ENCODE data around the gene TMCO4. TPM values are rescaled to one million over a fixed set of nuclear protein-coding genes. Genes with fewer than 3 reads are reported as not detected.

TMCO4 gene
- total RNA-seq, 1 experiment from 2014 or later: 19.7 TPM

DNA sequence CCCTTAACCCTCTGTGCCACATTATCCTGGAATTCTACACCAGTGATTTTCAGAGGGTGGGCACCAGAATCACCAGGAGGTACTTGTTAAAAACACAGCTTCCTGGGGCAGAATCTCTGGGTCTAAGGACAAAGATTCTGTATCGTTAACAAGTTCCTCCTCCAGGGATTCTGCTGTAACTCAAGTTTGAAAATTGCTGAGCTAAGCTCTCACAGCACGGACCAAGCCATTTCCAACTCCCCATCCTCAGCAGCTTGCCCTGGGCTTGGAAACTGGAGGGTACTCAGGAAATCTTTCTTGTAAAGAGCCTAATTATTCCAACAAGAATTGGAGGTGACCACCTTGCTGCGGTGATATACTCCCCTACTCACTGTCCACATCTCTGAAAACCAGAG, 48.8 kb downstream of the TMCO4 start:
- no peak for ATAC-seq
- H3K79me2 ChIP-seq (ENCODE audit: low read length): no peaks in the 10 kb centered on the region
- no peaks in the 10 kb centered on the region for H3F3A ChIP-seq (ENCODE audit: low read length, unreplicated experiment)
- no peaks in the 10 kb centered on the region for H3K9me3 ChIP-seq (ENCODE audit: low read length)
- no peak for DNase-seq
- H2AFZ ChIP-seq (ENCODE audit: low read length): no peak overlapping the region
- H3K27ac ChIP-seq (ENCODE audit: low read length): peak overlapping the region; percentile 85
- no TSS peak for BruUV-seq (replicated peaks)
- no peaks in the 10 kb centered on the region for H3K9me2 ChIP-seq (replicated peaks; ENCODE audit: low read length)
- ChIA-PET CTCF (no interaction called here), POLR2A (ENCODE audit: unreplicated experiment) (interaction anchor here (0.6 kb wide), 1 partner anchor 122 kb away, joined by 3 read pairs; no protein-coding TSS in a partner anchor)
- peak overlapping the region; percentile 53 for H3K9ac ChIP-seq (ENCODE audit: low read length)
- intact Hi-C loops (cut with micrococcal nuclease): loop anchor here (2.0 to 5.0 kb wide), 2 partner anchors 14 to 34 kb away; no protein-coding TSS in a partner anchor
- H3K36me3 ChIP-seq (ENCODE audit: low read depth, low read length): no peaks in the 10 kb centered on the region
- H3K4me1 ChIP-seq (ENCODE audit: insufficient read depth, low read length): peaks cover 34% of the 10 kb centered on the region
- TF ChIP-seq, protein P1, sequence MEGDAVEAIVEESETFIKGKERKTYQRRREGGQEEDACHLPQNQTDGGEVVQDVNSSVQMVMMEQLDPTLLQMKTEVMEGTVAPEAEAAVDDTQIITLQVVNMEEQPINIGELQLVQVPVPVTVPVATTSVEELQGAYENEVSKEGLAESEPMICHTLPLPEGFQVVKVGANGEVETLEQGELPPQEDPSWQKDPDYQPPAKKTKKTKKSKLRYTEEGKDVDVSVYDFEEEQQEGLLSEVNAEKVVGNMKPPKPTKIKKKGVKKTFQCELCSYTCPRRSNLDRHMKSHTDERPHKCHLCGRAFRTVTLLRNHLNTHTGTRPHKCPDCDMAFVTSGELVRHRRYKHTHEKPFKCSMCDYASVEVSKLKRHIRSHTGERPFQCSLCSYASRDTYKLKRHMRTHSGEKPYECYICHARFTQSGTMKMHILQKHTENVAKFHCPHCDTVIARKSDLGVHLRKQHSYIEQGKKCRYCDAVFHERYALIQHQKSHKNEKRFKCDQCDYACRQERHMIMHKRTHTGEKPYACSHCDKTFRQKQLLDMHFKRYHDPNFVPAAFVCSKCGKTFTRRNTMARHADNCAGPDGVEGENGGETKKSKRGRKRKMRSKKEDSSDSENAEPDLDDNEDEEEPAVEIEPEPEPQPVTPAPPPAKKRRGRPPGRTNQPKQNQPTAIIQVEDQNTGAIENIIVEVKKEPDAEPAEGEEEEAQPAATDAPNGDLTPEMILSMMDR (conservative IDR thresholded peaks at IDR 0.05; ENCODE audit: low read depth, low read length): no peak
- no peak for TF ChIP-seq EZH2phosphoT487 (IDR thresholded peaks at IDR 0.05; ENCODE audit: borderline replicate concordance, low read length)
- no peak overlapping the region for H3K4me3 ChIP-seq (ENCODE audit: low read length)
- no peaks in the 10 kb centered on the region for H4K20me1 ChIP-seq (ENCODE audit: low read length)
- peak overlapping the region; percentile 46 for H3K4me2 ChIP-seq (ENCODE audit: low read length)
- no peaks in the 10 kb centered on the region for H3K27me3 ChIP-seq (ENCODE audit: low read length)

DNA sequence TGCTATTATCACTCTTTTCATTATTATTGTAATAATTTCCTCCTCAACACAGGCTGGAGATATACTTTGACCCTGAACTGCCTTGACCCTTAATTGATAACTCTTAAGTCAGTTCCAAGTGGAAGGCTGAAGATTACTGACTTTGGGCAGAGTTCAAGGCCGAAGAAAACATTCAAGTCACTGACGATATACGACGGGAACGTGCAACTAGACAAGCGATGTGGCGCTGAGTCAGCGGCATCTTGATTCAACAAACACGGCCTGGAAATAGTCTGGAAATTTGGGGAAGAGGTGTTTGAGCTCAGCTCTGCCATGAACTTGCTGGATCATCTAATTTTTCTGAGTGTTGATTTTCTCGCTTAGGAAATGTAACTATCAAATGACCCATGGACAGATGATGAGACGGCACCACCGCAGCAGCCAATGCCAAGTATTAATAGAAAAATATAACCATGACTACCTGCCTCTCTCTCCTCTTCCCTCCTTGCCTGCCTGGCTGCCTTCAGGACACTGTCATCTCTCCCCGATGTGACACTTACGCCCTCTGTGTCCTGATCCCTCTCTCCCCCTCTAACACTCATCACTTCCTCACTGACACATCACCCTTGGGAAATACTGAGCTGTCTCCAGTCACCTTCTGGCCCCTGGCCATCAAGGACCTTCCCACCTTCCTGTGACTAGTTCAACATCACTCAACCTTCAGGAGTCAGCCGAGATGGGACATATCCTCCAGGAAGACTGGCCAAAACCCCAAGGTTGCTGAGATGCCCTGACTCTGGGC, 49.4 kb downstream of the TMCO4 start:
- no peaks in the 10 kb centered on the region for H3K9me2 ChIP-seq (replicated peaks; ENCODE audit: low read length)
- POLR2A ChIA-PET (ENCODE audit: unreplicated experiment): interaction anchor here (0.6 kb wide), 1 partner anchor 122 kb away, joined by 3 read pairs; no protein-coding TSS in a partner anchor
- intact Hi-C loops (cut with micrococcal nuclease): loop anchor here (2.0 to 5.0 kb wide), 2 partner anchors 13 to 33 kb away; no protein-coding TSS in a partner anchor
- BruUV-seq (replicated peaks): TSS peak; percentile 53
- peak overlapping the region; percentile 10; the same call in 1 of the 2 replicates for H2AFZ ChIP-seq (ENCODE audit: low read length)
- ATAC-seq (peak; percentile 83), DNase-seq (peak; percentile 91)
- H3K9ac ChIP-seq (ENCODE audit: low read length): peak overlapping the region; percentile 53
- CTCF ChIA-PET: no interaction called here
- TF ChIP-seq, protein P1 (conservative IDR thresholded peaks at IDR 0.05; ENCODE audit: low read depth, low read length): no peak
- no peak for TF ChIP-seq EZH2 (IDR thresholded peaks at IDR 0.05; ENCODE audit: low read length, unreplicated experiment)
- no peak for TF ChIP-seq EZH2phosphoT487 (IDR thresholded peaks at IDR 0.05; ENCODE audit: borderline replicate concordance, low read length)
- peaks cover 34% of the 10 kb centered on the region for H3K4me1 ChIP-seq (ENCODE audit: insufficient read depth, low read length)
- no peaks in the 10 kb centered on the region for H3K36me3 ChIP-seq (ENCODE audit: low read depth, low read length)
- H3K79me2 ChIP-seq (ENCODE audit: low read length): no peaks in the 10 kb centered on the region
- no peaks in the 10 kb centered on the region for H3F3A ChIP-seq (ENCODE audit: low read length, unreplicated experiment)
- no peaks in the 10 kb centered on the region for H4K20me1 ChIP-seq (ENCODE audit: low read length)
- no peaks in the 10 kb centered on the region for H3K9me3 ChIP-seq (ENCODE audit: low read length)
- H3K27ac ChIP-seq (ENCODE audit: low read length): peak overlapping the region; percentile 85
- no peaks in the 10 kb centered on the region for H3K27me3 ChIP-seq (ENCODE audit: low read length)
- peak overlapping the region; percentile 46 for H3K4me2 ChIP-seq (ENCODE audit: low read length)
- no peak overlapping the region for H3K4me3 ChIP-seq (ENCODE audit: low read length)

DNA sequence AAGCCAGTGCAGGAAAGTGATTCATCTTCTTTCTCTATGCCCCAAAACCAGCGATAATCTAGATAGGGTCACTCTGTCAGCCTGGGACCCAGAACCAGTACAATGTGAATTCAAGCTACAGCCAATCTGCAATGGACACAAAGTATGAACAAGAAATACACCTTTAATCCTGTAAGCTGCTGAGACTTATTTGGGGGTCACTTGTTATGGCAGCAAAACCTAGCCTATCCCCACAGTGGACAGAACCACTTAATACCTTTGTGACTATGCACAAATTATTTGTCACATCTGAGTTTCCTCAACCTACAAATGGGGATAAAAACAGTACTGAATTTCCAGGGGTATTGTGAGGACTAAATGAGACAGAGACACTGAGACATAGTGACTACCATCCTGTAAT, 50.0 kb downstream of the TMCO4 start:
- intact Hi-C loops (cut with micrococcal nuclease): loop anchor here (2.0 to 5.0 kb wide), 2 partner anchors 13 to 32 kb away; no protein-coding TSS in a partner anchor
- Histone ChIP-seq H3K4me2 (ENCODE audit: low read length) (peak overlapping the region; percentile 46), H3K9me2 (replicated peaks; ENCODE audit: low read length) (no peaks in the 10 kb centered on the region), H4K20me1 (ENCODE audit: low read length) (no peaks in the 10 kb centered on the region), H3F3A (ENCODE audit: low read length, unreplicated experiment) (no peaks in the 10 kb centered on the region), H3K27me3 (ENCODE audit: low read length) (no peaks in the 10 kb centered on the region), H3K36me3 (ENCODE audit: low read depth, low read length) (no peaks in the 10 kb centered on the region), H3K4me1 (ENCODE audit: insufficient read depth, low read length) (peaks cover 34% of the 10 kb centered on the region), H3K9ac (ENCODE audit: low read length) (peak overlapping the region; percentile 53; the same call in 1 of the 2 replicates), H3K4me3 (ENCODE audit: low read length) (no peak overlapping the region), H3K9me3 (ENCODE audit: low read length) (no peaks in the 10 kb centered on the region), H2AFZ (ENCODE audit: low read length) (0 out of 2 replicates have a peak overlapping the region, but pooled peaks have one; percentile 10), H3K79me2 (ENCODE audit: low read length) (no peaks in the 10 kb centered on the region), H3K27ac (ENCODE audit: low read length) (peak overlapping the region; percentile 85)
- no peak for ATAC-seq
- ChIA-PET CTCF (no interaction called here), POLR2A (ENCODE audit: unreplicated experiment) (no interaction called here)
- TF ChIP-seq EZH2 (IDR thresholded peaks at IDR 0.05; ENCODE audit: low read length, unreplicated experiment): no peak
- TF ChIP-seq, protein P1 (conservative IDR thresholded peaks at IDR 0.05; ENCODE audit: low read depth, low read length): no peak
- no peak for TF ChIP-seq EZH2phosphoT487 (IDR thresholded peaks at IDR 0.05; ENCODE audit: borderline replicate concordance, low read length)
- no TSS peak for BruUV-seq (replicated peaks)
- no peak for DNase-seq
